Measurements from ENCODE around the gene TMCC3. TPM values are rescaled to one million over a fixed set of nuclear protein-coding genes. Genes with fewer than 3 reads are reported as not detected.

Gene TMCC3
- total RNA-seq, 1 experiment from 2014 or later = 0.49 TPM

DNA sequence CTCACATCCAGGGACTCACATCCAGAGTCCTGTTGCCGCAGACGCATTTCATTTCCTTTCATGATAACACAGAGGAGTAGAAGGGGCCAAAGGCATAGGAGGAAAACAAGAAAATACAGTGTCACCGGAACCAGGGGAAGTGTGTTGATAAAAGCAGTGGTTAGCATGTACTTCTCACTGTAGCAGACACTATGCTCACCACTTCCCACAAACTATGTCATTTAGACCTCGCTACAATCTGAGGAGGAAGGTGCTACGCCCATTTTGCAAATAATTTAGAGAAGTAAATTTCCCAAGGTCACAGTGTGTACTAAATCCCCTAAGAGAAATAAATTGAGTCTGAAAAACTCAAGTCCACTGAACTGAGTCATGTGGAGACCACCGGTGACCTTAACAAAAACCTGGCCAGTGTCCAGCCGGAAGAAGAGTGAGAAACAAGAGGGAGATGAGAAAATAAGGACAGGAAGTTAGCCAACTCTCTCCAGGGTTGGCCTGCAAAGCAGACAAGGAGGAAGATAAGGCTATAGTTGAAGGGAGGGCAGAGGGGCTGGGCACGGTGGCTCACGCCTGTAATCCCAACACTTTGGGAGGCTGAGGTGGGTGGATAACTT lies 25.8 kb upstream of the TMCC3 start:
- ChIA-PET POLR2A (ENCODE audit: low non-redundant PET) (no interaction called here), CTCF (no interaction called here)
- TF ChIP-seq, protein P1, sequence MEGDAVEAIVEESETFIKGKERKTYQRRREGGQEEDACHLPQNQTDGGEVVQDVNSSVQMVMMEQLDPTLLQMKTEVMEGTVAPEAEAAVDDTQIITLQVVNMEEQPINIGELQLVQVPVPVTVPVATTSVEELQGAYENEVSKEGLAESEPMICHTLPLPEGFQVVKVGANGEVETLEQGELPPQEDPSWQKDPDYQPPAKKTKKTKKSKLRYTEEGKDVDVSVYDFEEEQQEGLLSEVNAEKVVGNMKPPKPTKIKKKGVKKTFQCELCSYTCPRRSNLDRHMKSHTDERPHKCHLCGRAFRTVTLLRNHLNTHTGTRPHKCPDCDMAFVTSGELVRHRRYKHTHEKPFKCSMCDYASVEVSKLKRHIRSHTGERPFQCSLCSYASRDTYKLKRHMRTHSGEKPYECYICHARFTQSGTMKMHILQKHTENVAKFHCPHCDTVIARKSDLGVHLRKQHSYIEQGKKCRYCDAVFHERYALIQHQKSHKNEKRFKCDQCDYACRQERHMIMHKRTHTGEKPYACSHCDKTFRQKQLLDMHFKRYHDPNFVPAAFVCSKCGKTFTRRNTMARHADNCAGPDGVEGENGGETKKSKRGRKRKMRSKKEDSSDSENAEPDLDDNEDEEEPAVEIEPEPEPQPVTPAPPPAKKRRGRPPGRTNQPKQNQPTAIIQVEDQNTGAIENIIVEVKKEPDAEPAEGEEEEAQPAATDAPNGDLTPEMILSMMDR (conservative IDR thresholded peaks at IDR 0.05; ENCODE audit: low read depth, low read length) = no peak
- TF ChIP-seq EZH2 (IDR thresholded peaks at IDR 0.05; ENCODE audit: borderline replicate concordance, low read depth, low read length, poor library complexity, severe bottlenecking) = no peak
- Histone ChIP-seq H3K4me3 (ENCODE audit: low read depth, low read length, poor library complexity, severe bottlenecking) (no peak overlapping the region), H3K36me3 (ENCODE audit: insufficient read depth, low read length, poor library complexity, severe bottlenecking) (no peaks in the 10 kb centered on the region), H3K27me3 (replicated peaks; ENCODE audit: insufficient read depth, low read depth, low read length, poor library complexity) (peaks cover 5% of the 10 kb centered on the region), H3K4me1 (ENCODE audit: insufficient read depth, low read length, poor library complexity, severe bottlenecking) (no peaks in the 10 kb centered on the region), H3K27ac (ENCODE audit: low read depth, low read length, poor library complexity, severe bottlenecking) (no peak overlapping the region), H3K9me3 (ENCODE audit: low read depth, low read length, poor library complexity, severe bottlenecking) (no peaks in the 10 kb centered on the region)
- intact Hi-C loops (cut with micrococcal nuclease; ENCODE audit: unreplicated experiment) = no loop called here
- no peak for DNase-seq (ENCODE audit: low spot score)
- no TSS peak for BruUV-seq (replicated peaks)

DNA sequence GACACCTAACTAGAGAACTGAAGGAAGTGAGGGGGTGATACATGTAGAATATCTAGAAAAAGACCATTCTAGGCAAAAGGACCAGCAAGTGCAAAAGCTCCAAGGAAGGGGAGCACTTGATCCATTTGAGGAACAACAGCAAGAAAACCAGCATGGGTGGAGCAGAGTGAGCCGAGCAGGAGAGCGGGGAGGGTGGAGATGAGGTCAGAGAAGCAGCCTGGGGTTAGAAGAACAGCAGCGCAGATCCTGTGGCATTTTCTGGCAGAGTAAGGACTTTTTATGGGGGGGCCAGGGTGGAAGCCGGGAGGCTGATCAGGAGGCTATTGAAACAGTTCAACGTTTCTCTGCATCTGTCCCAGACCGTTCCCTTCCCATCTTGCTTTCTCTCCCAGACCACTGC lies 24.5 kb upstream of the TMCC3 start:
- H3K27ac ChIP-seq (ENCODE audit: low read depth, low read length, poor library complexity, severe bottlenecking) = no peak overlapping the region
- peaks cover 5% of the 10 kb centered on the region for H3K27me3 ChIP-seq (replicated peaks; ENCODE audit: insufficient read depth, low read depth, low read length, poor library complexity)
- POLR2A ChIA-PET (ENCODE audit: low non-redundant PET) = no interaction called here
- intact Hi-C loops (cut with micrococcal nuclease; ENCODE audit: unreplicated experiment) = no loop called here
- TF ChIP-seq EZH2 (IDR thresholded peaks at IDR 0.05; ENCODE audit: borderline replicate concordance, low read depth, low read length, poor library complexity, severe bottlenecking) = no peak
- TF ChIP-seq, protein P1 (conservative IDR thresholded peaks at IDR 0.05; ENCODE audit: low read depth, low read length) = no peak
- H3K4me3 ChIP-seq (ENCODE audit: low read depth, low read length, poor library complexity, severe bottlenecking) = no peak overlapping the region
- no peaks in the 10 kb centered on the region for H3K4me1 ChIP-seq (ENCODE audit: insufficient read depth, low read length, poor library complexity, severe bottlenecking)
- DNase-seq (ENCODE audit: low spot score) = no peak
- BruUV-seq (replicated peaks) = no TSS peak
- no peaks in the 10 kb centered on the region for H3K9me3 ChIP-seq (ENCODE audit: low read depth, low read length, poor library complexity, severe bottlenecking)
- H3K36me3 ChIP-seq (ENCODE audit: insufficient read depth, low read length, poor library complexity, severe bottlenecking) = no peaks in the 10 kb centered on the region
- CTCF ChIA-PET = no interaction called here

DNA sequence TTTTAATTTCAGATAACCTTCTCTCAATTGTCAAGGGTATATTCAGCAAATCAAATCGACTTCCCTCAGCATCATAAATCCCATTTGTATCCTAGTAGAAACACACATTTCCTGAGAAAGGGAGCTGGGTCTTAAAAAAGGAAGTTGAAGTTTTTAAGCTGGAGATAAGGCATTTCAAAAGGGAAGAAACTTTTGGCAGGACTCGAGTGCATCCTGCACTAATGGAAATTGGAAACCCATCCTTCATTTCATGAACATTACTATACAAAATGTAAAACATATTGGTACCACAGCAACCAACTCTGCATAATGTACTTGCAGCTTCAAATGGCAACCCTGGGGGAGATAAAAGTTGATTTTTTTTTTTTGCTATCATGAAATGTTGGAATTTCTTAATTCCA lies 23.7 kb upstream of the TMCC3 start:
- BruUV-seq (replicated peaks) = no TSS peak
- DNase-seq (ENCODE audit: low spot score) = no peak
- H3K4me1 ChIP-seq (ENCODE audit: insufficient read depth, low read length, poor library complexity, severe bottlenecking) = no peaks in the 10 kb centered on the region
- peaks cover 5% of the 10 kb centered on the region for H3K27me3 ChIP-seq (replicated peaks; ENCODE audit: insufficient read depth, low read depth, low read length, poor library complexity)
- TF ChIP-seq, protein P1 (conservative IDR thresholded peaks at IDR 0.05; ENCODE audit: low read depth, low read length) = no peak
- TF ChIP-seq EZH2 (IDR thresholded peaks at IDR 0.05; ENCODE audit: borderline replicate concordance, low read depth, low read length, poor library complexity, severe bottlenecking) = no peak
- POLR2A ChIA-PET (ENCODE audit: low non-redundant PET) = no interaction called here
- no peaks in the 10 kb centered on the region for H3K36me3 ChIP-seq (ENCODE audit: insufficient read depth, low read length, poor library complexity, severe bottlenecking)
- H3K4me3 ChIP-seq (ENCODE audit: low read depth, low read length, poor library complexity, severe bottlenecking) = no peak overlapping the region
- intact Hi-C loops (cut with micrococcal nuclease; ENCODE audit: unreplicated experiment) = no loop called here
- H3K9me3 ChIP-seq (ENCODE audit: low read depth, low read length, poor library complexity, severe bottlenecking) = no peaks in the 10 kb centered on the region
- no peak overlapping the region for H3K27ac ChIP-seq (ENCODE audit: low read depth, low read length, poor library complexity, severe bottlenecking)
- CTCF ChIA-PET = no interaction called here
